Endodermal cell (in vitro differentiated cells): ENCODE results near the gene HMGXB4. TPM values are rescaled to one million over a fixed set of nuclear protein-coding genes. Genes with fewer than 3 reads are reported as not detected.

ENCODE experiments used
- DNase-seq: peaks from one replicate; pipeline ENCODE4 v3.0.0-alpha.2; 2017
- H3K27ac ChIP-seq: 2 replicates; pipeline ENCODE4 v1.5.1; 2013; ENCODE audit warnings: mild to moderate bottlenecking, low read depth, low read length, moderate library complexity
- H3K27me3 ChIP-seq: 2 replicates; pipeline ENCODE4 v1.6.1; 2013; ENCODE audit warnings: mild to moderate bottlenecking, low read length, moderate library complexity; ENCODE audit not compliant: insufficient read depth, control insufficient read depth, poor library complexity, severe bottlenecking
- H3K36me3 ChIP-seq: 2 replicates; pipeline ENCODE4 v1.7.0; 2013; ENCODE audit warnings: mild to moderate bottlenecking, low read length, moderate library complexity; ENCODE audit not compliant: control insufficient read depth, insufficient read depth
- H3K4me1 ChIP-seq: one replicate; pipeline ENCODE4 v1.7.0; 2013; ENCODE audit warnings: low read length; ENCODE audit not compliant: control insufficient read depth, insufficient read depth
- H3K4me3 ChIP-seq: 2 replicates; pipeline ENCODE4 v1.5.1; 2013; ENCODE audit warnings: mild to moderate bottlenecking, low read length, moderate library complexity
- H3K9ac ChIP-seq: 2 replicates; pipeline ENCODE4 v1.6.1; 2013; ENCODE audit warnings: mild to moderate bottlenecking, low read length, moderate library complexity; ENCODE audit not compliant: poor library complexity, severe bottlenecking; ENCODE audit errors: extremely low read depth
- H3K9me3 ChIP-seq: 2 replicates; pipeline ENCODE4 v1.6.1; 2013; ENCODE audit warnings: mild to moderate bottlenecking, low read length, moderate library complexity; ENCODE audit not compliant: control insufficient read depth
- H3K27ac Mint-ChIP-seq: 2 replicates; pipeline ENCODE4 v1.8.0; 2020; ENCODE audit warnings: mixed read lengths
- H3K27me3 Mint-ChIP-seq: 2 replicates; pipeline ENCODE4 v1.8.0; 2021; ENCODE audit warnings: mild to moderate bottlenecking, mixed read lengths; ENCODE audit not compliant: insufficient read depth
- H3K36me3 Mint-ChIP-seq: 2 replicates; pipeline ENCODE4 v1.8.0; 2020; ENCODE audit warnings: low read depth, mixed read lengths
- H3K4me1 Mint-ChIP-seq: 2 replicates; pipeline ENCODE4 v1.8.0; 2020; ENCODE audit warnings: mixed read lengths
- H3K4me3 Mint-ChIP-seq: 2 replicates; pipeline ENCODE4 v1.8.0; 2020; ENCODE audit warnings: mild to moderate bottlenecking, moderate library complexity, mixed read lengths
- H3K9me3 Mint-ChIP-seq: 2 replicates; pipeline ENCODE4 v1.8.0; 2020; ENCODE audit warnings: mild to moderate bottlenecking, mixed read lengths
- CTCF ChIP-seq: fragments of 200-600 bp; sonication (generic); conservative IDR thresholded peaks from 2 replicates; pipeline ENCODE4 v1.5.0; 2021; ENCODE audit warnings: antibody characterized with exemption, mild to moderate bottlenecking
- WGBS, 2 experiments: methylation state at CpG; one replicate each; pipeline versions ENCODE4 v1.1.5 to v1.1.7; 2013; ENCODE audit warnings: missing lambda C conversion rate in 2 of 2, mixed read lengths in 1 of 2; ENCODE audit not compliant: insufficient coverage in 1 of 2, insufficient read length in 1 of 2; 5-methylcytosine and 5-hydroxymethylcytosine counted together
- microRNA-seq: library from miRNA; unstranded; fragments of <30 nt; microRNA quantifications from one replicate; pipeline ENCODE4 v1.2.0, GENCODE V29; 2020; ENCODE audit warnings: borderline microRNAs expressed
- total RNA-seq, 2 donors: library from RNA; stranded (reverse); fragmentation: NEBNext Ultra II Directional in 1 of 2; extraction: Animal tissue kit (Norgen Biotek cat#: 25700) in 1 of 2; gene quantifications; 2 replicates in 1 of 2; 3 replicates in 1 of 2; pipeline ENCODE4 v1.2.1, GENCODE V29; 2021

Gene HMGXB4
- total RNA-seq, 2 donors from 2014 or later: 36.2 to 58.9 TPM

- no peak for DNase-seq
- Histone ChIP-seq H3K27ac (no peak overlapping the region), H3K27me3 (no peaks in the 10 kb centered on the region), H3K9me3 (no peaks in the 10 kb centered on the region), H3K4me1 (no peaks in the 10 kb centered on the region), H3K36me3 (peaks cover 10% of the 10 kb centered on the region), H3K9ac (no peak overlapping the region), H3K4me3 (no peak overlapping the region)
- H3K27me3 Mint-ChIP-seq: no peaks in the 10 kb centered on the region
- H3K4me3 Mint-ChIP-seq: no peak overlapping the region
- WGBS, 2 experiments: 98% methylated on average over 4 of the region's 4 CpGs; no CpG with 5 or more reads in 1 of the 2 experiments
- peaks cover 14% of the 10 kb centered on the region for H3K36me3 Mint-ChIP-seq
- H3K9me3 Mint-ChIP-seq: no peaks in the 10 kb centered on the region
- no peak overlapping the region for H3K27ac Mint-ChIP-seq
- H3K4me1 Mint-ChIP-seq: no peaks in the 10 kb centered on the region
- no peak for TF ChIP-seq CTCF
Observed at GRCh38 chr22:35342390-35342789, 85.1 kb downstream of the HMGXB4 start.

- H3K4me3 ChIP-seq: no peak overlapping the region
- no peaks in the 10 kb centered on the region for H3K4me1 ChIP-seq
- Mint-ChIP-seq H3K36me3 (peaks cover 14% of the 10 kb centered on the region), H3K27ac (no peak overlapping the region), H3K4me1 (no peaks in the 10 kb centered on the region), H3K27me3 (no peaks in the 10 kb centered on the region), H3K4me3 (no peak overlapping the region), H3K9me3 (no peaks in the 10 kb centered on the region)
- H3K36me3 ChIP-seq: peaks cover 10% of the 10 kb centered on the region
- DNase-seq: no peak
- no peak overlapping the region for H3K27ac ChIP-seq
- no peak overlapping the region for H3K9ac ChIP-seq
- 93 to 95% methylated on average over 16 to 26 of the region's 26 CpGs for WGBS, 2 experiments
- no peak for TF ChIP-seq CTCF
- no peaks in the 10 kb centered on the region for H3K9me3 ChIP-seq
- no peaks in the 10 kb centered on the region for H3K27me3 ChIP-seq
Observed at GRCh38 chr22:35343664-35344550, 86.6 kb downstream of the HMGXB4 start.

- Histone ChIP-seq H3K4me1 (no peaks in the 10 kb centered on the region), H3K27me3 (no peaks in the 10 kb centered on the region), H3K4me3 (no peak overlapping the region), H3K9ac (no peak overlapping the region), H3K36me3 (peaks cover 10% of the 10 kb centered on the region), H3K9me3 (no peaks in the 10 kb centered on the region), H3K27ac (no peak overlapping the region)
- H3K4me1 Mint-ChIP-seq: no peaks in the 10 kb centered on the region
- H3K9me3 Mint-ChIP-seq: no peaks in the 10 kb centered on the region
- no peaks in the 10 kb centered on the region for H3K27me3 Mint-ChIP-seq
- TF ChIP-seq CTCF: no peak
- DNase-seq: no peak
- 88 to 90% methylated on average over 8 to 14 of the region's 14 CpGs for WGBS, 2 experiments
- H3K27ac Mint-ChIP-seq: no peak overlapping the region
- peaks cover 11% of the 10 kb centered on the region for H3K36me3 Mint-ChIP-seq
- H3K4me3 Mint-ChIP-seq: no peak overlapping the region
Observed at GRCh38 chr22:35344956-35345690, 87.8 kb downstream of the HMGXB4 start.

Small RNA genes lying within 50 kb of the gene (microRNA-seq; reads per million reads assigned to microRNA genes)
- 0.59 reads per million for gene MIR3909
- gene MIR6069: not detected

Other genes starting within 250 kb of the HMGXB4 start
- gene ISX, start 191.3 kb upstream of the HMGXB4 start, total RNA-seq: under 1 TPM; 0.07 to 0.13 TPM
- gene TOM1, start 42.4 kb downstream of the HMGXB4 start, total RNA-seq: 10 to 100 TPM; 31.3 to 33.3 TPM
- 10 to 100 TPM; 11.4 to 21.6 TPM for gene HMOX1, start 123.6 kb downstream of the HMGXB4 start, total RNA-seq
- gene MCM5, start 142.6 kb downstream of the HMGXB4 start, total RNA-seq: 100 to 1,000 TPM; 155 to 179 TPM